Ascending aorta (tissue), 2 donors: ENCODE measurements around the gene SLC4A9. TPM values are rescaled to one million over a fixed set of nuclear protein-coding genes. Genes with fewer than 3 reads are reported as not detected.

Experiments used
- DNase-seq, 2 donors: peaks; one replicate each; pipeline ENCODE4 v3.0.0-alpha.2; 2019; ENCODE audit warnings: low spot score in 2 of 2
- H3K27ac ChIP-seq, 2 donors: fragments of 200-600 bp; sonication (generic); one replicate each; pipeline ENCODE4 v1.5.1; 2016 to 2017; ENCODE audit warnings: mild to moderate bottlenecking in 1 of 2
- H3K27me3 ChIP-seq: fragments of 200-600 bp; sonication (generic); one replicate; pipeline ENCODE4 v1.5.1; 2017
- H3K36me3 ChIP-seq, 2 donors: fragments of 200-600 bp; sonication (generic); one replicate each; pipeline ENCODE4 v1.5.1; 2016
- H3K4me1 ChIP-seq, 2 donors: fragments of 200-600 bp; sonication (generic); one replicate each; pipeline ENCODE4 v1.5.1; 2016 to 2017; ENCODE audit warnings: mild to moderate bottlenecking in 1 of 2
- H3K4me3 ChIP-seq, 2 donors: fragments of 200-600 bp; sonication (generic); one replicate each; pipeline ENCODE4 v1.5.1; 2016 to 2017; ENCODE audit warnings: mild to moderate bottlenecking in 1 of 2
- H3K9me3 ChIP-seq, 2 donors: fragments of 200-600 bp; sonication (generic); one replicate each; pipeline ENCODE4 v1.5.1; 2016
- intact Hi-C: fragments of 100-400 bp; cut with DNase I; formaldehyde crosslinking; loops from one replicate; pipeline ENCODE4 v1.15.1; 2023
- total RNA-seq: library from RNA; depleted of rRNA; stranded (reverse); fragments of >200 nt; gene quantifications from one replicate; pipeline ENCODE4 v1.1.0, GENCODE V29; 2016
- TF ChIP-seq, protein P1 (sequence below), 3 experiments: fragments of 200-600 bp in 2 of 3; fragments of 450-650 bp in 1 of 3; sonication (generic) in 2 of 3; IDR thresholded peaks; one replicate each; pipeline ENCODE4 v1.5.1; 2016 to 2019; ENCODE audit warnings: antibody characterized with exemption in 3 of 3, mild to moderate bottlenecking in 1 of 3, moderate library complexity in 1 of 3

Gene SLC4A9
- total RNA-seq, 1 donor from 2014 or later: not detected

DNA sequence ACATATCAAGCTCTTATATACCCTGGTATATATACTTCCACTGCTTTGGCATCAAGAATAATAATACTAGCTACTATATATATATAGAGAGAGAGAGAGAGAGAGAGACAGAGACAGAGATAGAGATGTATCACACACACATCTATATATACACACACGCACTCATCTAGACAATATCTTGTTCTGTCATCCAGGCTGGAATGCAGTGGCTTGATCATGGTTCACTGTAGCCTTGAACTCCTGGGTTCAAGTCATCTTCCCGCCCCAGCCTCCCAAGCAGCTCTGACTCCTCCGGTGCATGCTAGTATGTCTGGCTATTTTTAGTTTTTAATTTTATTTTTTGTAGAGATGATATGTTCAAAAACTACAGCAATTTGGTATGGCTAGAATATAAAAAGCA, 64.1 kb downstream of the SLC4A9 start:
- Histone ChIP-seq H3K4me3 (no peak overlapping the region), H3K4me1 (no peaks in the 10 kb centered on the region), H3K9me3 (no peaks in the 10 kb centered on the region), H3K27me3 (no peaks in the 10 kb centered on the region), H3K36me3 (no peaks in the 10 kb centered on the region), H3K27ac (no peak overlapping the region)
- DNase-seq: no peak
- intact Hi-C loops: no loop called here
- TF ChIP-seq, protein P1, sequence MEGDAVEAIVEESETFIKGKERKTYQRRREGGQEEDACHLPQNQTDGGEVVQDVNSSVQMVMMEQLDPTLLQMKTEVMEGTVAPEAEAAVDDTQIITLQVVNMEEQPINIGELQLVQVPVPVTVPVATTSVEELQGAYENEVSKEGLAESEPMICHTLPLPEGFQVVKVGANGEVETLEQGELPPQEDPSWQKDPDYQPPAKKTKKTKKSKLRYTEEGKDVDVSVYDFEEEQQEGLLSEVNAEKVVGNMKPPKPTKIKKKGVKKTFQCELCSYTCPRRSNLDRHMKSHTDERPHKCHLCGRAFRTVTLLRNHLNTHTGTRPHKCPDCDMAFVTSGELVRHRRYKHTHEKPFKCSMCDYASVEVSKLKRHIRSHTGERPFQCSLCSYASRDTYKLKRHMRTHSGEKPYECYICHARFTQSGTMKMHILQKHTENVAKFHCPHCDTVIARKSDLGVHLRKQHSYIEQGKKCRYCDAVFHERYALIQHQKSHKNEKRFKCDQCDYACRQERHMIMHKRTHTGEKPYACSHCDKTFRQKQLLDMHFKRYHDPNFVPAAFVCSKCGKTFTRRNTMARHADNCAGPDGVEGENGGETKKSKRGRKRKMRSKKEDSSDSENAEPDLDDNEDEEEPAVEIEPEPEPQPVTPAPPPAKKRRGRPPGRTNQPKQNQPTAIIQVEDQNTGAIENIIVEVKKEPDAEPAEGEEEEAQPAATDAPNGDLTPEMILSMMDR (IDR thresholded peaks at IDR 0.05): no peak

Other genes starting within 250 kb of the SLC4A9 start
- 11.5 TPM for gene PURA, start 246.1 kb upstream of the SLC4A9 start, total RNA-seq
- 5.6 TPM for gene IGIP, start 234.3 kb upstream of the SLC4A9 start, total RNA-seq
- 66.3 TPM for gene CYSTM1, start 185.0 kb upstream of the SLC4A9 start, total RNA-seq
- 135 TPM for gene PFDN1, start 57.1 kb upstream of the SLC4A9 start, total RNA-seq
- 3.0 TPM for gene HBEGF, start 13.6 kb upstream of the SLC4A9 start, total RNA-seq
- gene ANKHD1, start 41.6 kb downstream of the SLC4A9 start, total RNA-seq: 73.4 TPM
- 4.0 TPM for gene EIF4EBP3, start 187.5 kb downstream of the SLC4A9 start, total RNA-seq
- gene SRA1, start 197.3 kb downstream of the SLC4A9 start, total RNA-seq: 47.3 TPM
- gene APBB3, start 204.4 kb downstream of the SLC4A9 start, total RNA-seq: 47.3 TPM
- 46.2 TPM for gene SLC35A4, start 204.6 kb downstream of the SLC4A9 start, total RNA-seq